ENCODE results near the gene SETMAR.

DNA sequence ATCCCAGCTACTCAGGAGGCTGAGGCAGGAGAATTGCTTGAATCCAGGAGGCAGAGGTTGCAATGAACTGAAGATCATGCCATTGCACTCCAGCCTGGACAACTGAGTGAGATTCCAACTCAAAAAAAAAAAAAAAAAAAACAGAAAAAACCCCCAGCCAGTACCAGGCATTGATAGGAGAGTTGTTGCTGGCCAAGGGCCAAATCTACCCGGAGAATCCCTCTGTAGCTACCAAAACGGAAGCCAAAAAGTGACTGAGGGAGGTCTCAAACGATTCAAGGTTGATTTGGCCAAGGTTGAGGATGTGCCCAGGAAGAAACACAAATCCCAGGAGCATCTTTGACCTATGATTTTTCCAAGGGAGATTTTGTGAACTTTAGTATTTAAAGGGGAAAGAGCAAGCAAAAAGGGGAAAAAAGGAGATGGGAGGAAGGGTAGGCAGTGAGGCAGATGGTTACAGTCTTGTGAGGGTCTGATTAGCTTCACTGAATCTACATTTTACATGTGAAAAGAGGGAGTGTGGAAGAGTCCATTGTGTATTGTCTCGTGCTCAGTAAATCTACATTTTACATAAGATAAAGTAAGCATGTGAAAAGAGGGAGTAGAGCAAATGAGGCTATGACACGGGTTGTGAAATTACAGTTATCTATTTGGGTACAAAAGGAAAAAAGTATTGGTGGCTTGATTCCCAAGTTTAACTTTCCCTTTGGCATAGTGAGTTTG, 32.8 kb downstream of the SETMAR start:
- TF ChIP-seq CTCF (IDR thresholded peaks at IDR 0.05; ENCODE audit: low read depth, low read length) (no peak), POLR2A (IDR thresholded peaks at IDR 0.05; ENCODE audit: extremely low read depth, insufficient read length) (no peak)
